HG03135 (cell line): Measurements from ENCODE around the gene SPATA13.

ENCODE experiments used
- ATAC-seq: cut with Tn5 transposase; IDR thresholded peaks from one replicate; pipeline ENCODE4 v1.9.1; 2021; ENCODE audit warnings: mild to moderate bottlenecking, moderate library complexity; ENCODE audit not compliant: unreplicated experiment

Gene SPATA13

DNA sequence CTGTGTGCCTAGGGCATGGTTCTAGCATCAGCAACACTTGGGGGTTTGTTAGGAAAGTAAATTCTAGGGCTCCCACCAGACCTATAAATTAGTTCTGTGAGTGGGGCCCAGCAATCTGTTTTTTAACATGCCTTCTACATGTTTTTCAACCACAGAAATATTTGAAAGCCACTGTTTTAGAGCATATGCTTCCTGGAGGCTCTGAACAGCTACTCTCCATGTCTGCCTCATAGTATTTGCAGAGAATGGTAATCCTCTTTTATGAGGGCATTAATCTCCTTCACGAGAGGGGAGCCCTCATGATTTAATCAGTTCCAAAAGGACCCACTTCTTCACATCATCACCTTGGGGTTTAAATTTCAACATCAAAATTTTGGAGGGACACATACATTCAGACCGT lies 6.0 kb downstream of the SPATA13 start:
- no peak for ATAC-seq

- no peak for ATAC-seq
Measured at GRCh38 chr13:24167666-24168391, 7.3 kb downstream of the SPATA13 start.

DNA sequence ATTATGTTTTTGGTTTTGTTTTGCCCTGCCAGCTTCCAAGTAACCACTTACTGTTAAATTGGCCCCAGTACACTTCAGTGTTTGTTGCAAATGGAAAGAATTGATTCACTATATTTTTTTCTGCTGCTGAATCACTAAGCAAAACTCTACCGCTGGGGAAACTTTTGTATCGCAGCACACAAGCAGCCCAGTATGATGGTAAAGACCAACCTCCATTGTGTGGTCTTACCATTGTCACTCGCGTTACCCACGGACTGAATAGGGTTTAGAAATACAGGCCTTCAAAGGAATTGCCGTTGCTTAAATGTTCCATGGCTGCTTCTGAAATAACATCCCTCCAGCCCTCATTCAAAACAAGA lies 7.9 kb downstream of the SPATA13 start:
- no peak for ATAC-seq

DNA sequence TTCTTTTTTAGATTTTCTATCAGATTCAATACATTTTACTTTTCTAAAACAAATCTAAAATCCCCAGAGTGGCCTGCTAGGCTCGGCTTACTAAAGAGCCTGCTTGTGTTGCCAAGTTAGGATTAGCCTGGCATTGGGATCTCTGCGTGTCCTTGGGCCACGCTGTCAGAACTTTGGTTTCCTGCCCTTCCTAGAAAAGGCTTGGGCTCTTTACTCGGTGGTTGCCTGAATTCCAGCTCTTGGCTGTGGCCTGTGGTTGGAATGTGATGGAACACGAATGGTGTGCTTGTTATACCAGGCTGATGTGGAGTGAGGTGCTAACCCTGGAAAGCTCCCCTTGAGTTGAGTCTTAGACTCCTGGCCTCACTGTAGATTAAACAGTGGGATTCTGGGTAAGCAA lies 8.5 kb downstream of the SPATA13 start:
- no peak for ATAC-seq

GRCh38 chr13:24172071-24172470 lies 11.6 kb downstream of the SPATA13 start:
- ATAC-seq, result no peak

- ATAC-seq, result no peak
Measured at GRCh38 chr13:24173795-24174194, 13.3 kb downstream of the SPATA13 start.

DNA sequence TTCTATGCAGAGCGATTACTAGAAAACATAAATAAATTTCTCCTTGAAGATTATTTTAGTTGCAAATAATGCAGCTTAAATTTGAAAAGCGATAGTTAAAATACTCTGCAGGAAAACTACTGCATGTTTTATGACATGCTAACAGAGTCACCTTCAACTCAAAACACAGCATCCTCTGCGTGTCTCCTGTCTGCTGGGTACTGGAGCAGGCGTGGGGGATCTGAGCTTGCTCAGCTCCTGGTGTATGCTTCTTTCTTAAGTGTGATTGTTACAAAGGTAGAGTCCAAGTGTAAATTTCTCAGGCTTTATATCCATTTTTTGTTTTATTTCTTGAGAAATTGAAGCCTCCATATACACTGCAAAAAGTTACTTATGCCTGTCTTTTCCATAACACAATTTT lies 15.3 kb downstream of the SPATA13 start:
- no peak for ATAC-seq

- ATAC-seq, result no peak
Measured at GRCh38 chr13:24176351-24177101, 16.0 kb downstream of the SPATA13 start.

DNA sequence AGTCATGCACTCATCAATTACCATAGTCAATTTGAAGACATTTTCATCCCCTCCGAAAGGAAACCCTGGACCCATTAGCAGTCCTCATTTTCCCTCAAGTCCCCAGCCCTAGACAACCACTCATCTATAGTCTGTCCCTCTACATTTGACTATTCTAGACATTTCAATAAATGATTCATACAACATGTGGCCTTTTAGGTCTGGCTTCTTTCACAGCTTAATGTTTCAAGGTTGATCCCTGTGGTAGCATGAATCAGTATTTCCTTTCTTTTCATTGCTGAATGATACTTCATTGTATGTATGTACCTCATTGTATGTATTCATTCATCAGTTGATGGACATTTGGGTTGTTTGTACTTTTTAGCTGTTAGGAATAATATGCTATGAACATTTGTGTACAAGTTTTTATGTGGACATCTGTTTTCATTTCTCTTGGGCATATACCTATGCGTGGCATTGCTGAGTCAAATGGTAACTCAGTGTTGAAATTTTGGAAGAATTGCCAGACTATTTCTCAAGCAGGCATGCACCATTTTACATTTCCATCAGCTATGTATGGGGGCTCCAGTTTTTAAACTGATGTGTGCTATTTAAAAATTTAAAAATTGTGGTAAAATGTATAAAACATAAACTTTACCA lies 18.4 kb downstream of the SPATA13 start:
- no peak for ATAC-seq

DNA sequence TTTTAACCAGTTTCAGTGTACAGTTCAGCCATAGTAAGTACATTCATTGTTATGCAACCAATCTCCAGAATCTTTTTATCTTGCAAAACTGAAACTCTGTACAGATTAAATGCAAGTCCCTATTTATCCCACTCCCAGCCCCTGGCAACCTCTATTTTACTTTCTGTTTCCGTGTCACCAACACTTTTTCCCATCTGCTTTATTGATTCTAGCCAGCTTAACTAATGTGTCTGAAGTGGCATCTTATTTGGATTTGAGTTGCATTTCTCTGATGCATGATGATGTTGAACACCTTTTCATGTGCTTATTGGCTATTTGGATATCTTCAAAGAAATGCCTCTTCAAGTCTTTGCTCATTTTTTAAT lies 18.9 kb downstream of the SPATA13 start:
- no peak for ATAC-seq

DNA sequence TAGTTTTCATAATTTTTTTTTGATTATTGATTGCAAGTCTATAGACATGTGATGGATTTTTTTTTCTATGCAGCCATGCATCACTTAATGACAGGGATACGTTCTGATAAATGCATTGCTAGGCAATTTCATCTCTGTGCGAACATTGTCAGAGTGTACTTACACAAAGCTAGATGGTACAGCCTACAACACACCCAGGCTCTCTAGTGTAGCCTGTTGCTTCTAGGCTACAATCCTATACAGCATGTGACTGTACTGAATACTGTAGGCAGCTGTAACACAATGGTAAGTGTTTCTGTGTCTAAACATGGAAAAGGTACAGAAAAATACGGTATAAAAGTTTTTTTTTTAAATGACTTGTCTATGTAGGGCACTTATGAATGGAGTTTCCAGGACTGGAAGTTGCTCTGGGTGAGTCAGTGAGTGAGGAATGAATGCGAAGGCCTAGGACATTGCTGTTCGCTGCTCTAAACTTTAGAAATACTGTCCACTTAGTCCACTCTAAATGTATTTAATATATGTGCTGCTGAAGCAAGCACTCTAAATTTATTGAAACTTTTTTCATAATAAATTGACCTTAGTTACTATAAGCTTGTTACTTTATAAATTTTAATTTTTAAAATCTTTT lies 20.3 kb downstream of the SPATA13 start:
- ATAC-seq, result no peak

GRCh38 chr13:24181991-24182702 lies 21.6 kb downstream of the SPATA13 start:
- no peak for ATAC-seq

DNA sequence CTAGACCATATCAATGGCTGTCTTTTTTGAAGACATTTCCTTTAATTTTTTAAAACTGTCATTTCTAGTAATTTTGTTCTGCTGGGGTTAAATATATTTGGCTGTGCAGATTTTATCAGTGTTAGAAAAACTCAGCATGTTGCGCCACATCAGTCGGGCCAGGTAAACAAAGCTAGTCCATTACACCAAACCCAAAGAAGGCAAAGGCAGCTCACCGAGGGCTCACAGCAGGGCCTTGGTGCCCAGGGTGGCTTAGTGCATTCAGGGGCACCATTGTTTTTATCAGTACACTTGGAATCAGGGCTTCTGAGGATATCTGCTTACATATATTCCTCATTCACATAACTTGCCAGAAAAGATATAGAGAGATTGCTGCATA lies 22.2 kb downstream of the SPATA13 start:
- ATAC-seq, result no peak

GRCh38 chr13:24183741-24184182 lies 23.2 kb downstream of the SPATA13 start:
- ATAC-seq, result no peak

- ATAC-seq, result no peak
Measured at GRCh38 chr13:24184265-24184841, 23.8 kb downstream of the SPATA13 start.

DNA sequence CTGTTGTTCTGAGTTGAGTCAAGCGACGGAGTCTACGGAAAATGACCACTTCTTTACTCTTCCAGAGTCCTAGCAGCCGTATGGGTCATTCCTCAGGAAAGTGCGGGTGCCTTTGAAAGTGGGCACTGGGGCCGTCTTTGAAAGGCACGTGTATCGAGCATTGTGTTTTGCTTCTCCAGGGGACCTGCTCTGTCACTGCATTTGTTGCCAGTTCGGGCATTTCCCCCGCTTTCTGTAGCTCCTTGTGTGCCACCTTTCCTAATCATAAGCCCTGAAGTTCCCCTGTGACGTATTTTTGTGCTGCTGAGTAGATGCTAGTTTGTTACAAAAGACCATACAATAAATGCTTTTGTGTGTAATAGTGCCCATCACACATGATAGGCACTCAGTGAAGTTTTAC lies 24.4 kb downstream of the SPATA13 start:
- ATAC-seq, result no peak

- no peak for ATAC-seq
Measured at GRCh38 chr13:24185591-24186232, 25.2 kb downstream of the SPATA13 start.

DNA sequence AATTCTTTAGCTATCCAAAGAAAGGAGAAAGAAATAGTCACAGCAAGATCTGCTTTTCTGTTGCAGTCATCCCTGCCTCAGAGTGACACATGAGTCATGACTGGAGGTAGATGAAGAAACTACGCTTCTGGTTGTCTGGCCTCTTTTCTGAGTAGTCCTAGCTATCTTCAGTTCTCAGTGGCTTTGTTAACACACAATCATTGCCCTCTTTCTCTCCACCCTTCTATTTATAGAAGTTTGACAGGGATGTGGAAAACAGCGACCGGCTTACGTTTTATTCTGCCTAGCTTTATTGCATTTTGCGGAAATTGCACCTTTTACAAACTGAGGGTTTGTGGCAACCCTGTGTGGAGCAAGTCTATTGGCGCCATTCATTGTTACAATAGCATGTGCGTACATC lies 26.7 kb downstream of the SPATA13 start:
- no peak for ATAC-seq

DNA sequence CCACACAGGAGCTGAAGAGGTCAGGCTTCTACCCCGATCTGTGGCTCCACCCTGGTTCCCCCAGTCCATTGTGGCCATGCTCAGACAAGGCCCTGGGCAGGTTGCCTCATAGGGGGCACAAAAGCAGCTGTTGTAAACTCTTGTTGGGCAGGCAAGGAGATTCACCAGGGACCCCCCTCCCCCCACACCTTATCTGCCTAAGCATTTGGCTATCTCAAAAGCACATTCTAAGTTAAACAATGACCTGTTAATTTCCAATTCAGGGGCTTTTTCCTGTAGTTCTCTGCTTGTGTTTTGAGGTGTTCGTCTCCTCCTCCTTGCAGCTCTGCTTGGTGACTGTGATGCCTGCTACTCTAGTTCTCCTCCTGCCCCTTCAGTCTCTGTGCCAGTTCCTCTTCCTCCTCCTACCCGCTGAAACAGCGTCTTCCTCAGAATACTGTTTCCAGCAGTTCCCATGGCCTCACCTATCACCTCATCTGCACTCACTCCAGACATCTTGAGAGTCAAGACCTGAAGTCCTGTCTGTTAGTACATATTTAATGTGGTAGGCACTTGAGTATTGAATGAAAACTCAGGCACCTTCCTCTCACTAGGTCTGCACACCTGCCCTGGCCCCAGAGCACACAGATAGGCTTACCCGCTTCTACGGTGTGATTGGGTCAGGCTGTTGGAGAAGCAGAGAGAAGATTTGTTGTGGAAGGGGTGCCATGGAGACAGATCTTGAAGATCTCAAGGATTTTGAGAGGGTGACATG lies 31.7 kb downstream of the SPATA13 start:
- no peak for ATAC-seq

DNA sequence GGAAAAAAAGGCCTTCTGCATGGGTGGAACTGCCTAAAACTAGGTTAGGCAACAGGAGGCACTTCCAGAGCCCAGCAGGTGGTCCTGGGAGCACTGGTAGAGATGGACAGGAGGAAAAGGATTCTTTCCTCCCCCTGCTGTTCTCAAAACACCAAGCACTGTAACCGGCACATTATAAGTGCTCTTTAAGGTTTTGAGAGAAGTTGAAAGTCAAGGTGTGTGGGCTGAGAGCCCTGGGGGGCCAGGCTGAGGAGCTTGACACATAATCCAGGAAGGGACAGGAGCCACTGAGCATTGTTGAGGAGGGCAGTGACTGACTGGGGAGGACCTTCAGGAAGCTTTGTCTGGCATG lies 32.3 kb downstream of the SPATA13 start:
- ATAC-seq, result no peak
